HepG2 (cell line): Measurements from ENCODE around the gene DMXL2. TPM values are rescaled to one million over a fixed set of nuclear protein-coding genes. Genes with fewer than 3 reads are reported as not detected.

Source experiments
- ATAC-seq: fragments of 200-7000 bp; cut with Tn5 transposase; 3 replicates; pipeline ENCODE4 v1.9.1; 2020; ENCODE audit warnings: mild to moderate bottlenecking, moderate library complexity
- BruUV-seq: library from RNA; stranded (reverse); fragments of 400-500 nt; replicated peaks from 2 replicates; lab custom pipeline; 2021; lab: Mats Ljungman, UMichigan
- CTCF ChIA-PET: fragments of 300-600 bp; formaldehyde crosslinking; extraction: SDS; loops from one replicate; lab custom pipeline; 2021; ENCODE audit warnings: low total read pairs, inconsistent platforms, low intra/inter-chr PET ratio; lab: Yijun Ruan, JAX
- POLR2A ChIA-PET: fragments of 350-600 bp; sonication (Branson Sonifier 250); formaldehyde crosslinking; loops from one replicate; lab custom pipeline; 2020; ENCODE audit warnings: antibody characterized with exemption, inconsistent platforms; lab: Yijun Ruan, JAX
- DNase-seq: peaks from one replicate; pipeline ENCODE4 v3.0.0-alpha.2; 2015; ENCODE audit warnings: low spot score
- FAIRE-seq: peaks from 3 replicates; lab custom pipeline; 2011; peaks lifted over from hg19 to GRCh38; lab: Jason Lieb, UNC
- H2AFZ ChIP-seq: one replicate; pipeline ENCODE4 v1.6.1; 2011; ENCODE audit warnings: low read length, inconsistent platforms
- H3K27ac ChIP-seq: fragments of 300-600 bp; 3 replicates; pipeline ENCODE4 v1.8.0; 2011; ENCODE audit warnings: mixed run types, mild to moderate bottlenecking, mixed read lengths, low read length, inconsistent platforms; ENCODE audit not compliant: insufficient read depth; ENCODE audit errors: extremely low read length
- H3K27me3 ChIP-seq, 2 experiments: fragments of 200-600 bp in 1 of 2; 2 replicates in 1 of 2; 3 replicates in 1 of 2; pipeline versions ENCODE4 v1.6.0 to v1.8.0; 2011; ENCODE audit warnings: low read length in 2 of 2, mild to moderate bottlenecking in 2 of 2, moderate library complexity in 2 of 2, inconsistent platforms in 1 of 2; ENCODE audit not compliant: insufficient read depth in 2 of 2, control insufficient read depth in 1 of 2
- H3K36me3 ChIP-seq, 2 experiments: fragments of 200-600 bp in 1 of 2; replicated peaks in 1 of 2; 2 replicates in 1 of 2; 3 replicates in 1 of 2; pipeline versions ENCODE4 v1.5.1 to v1.8.0; 2011; ENCODE audit warnings: low read length in 2 of 2, inconsistent platforms in 1 of 2; ENCODE audit not compliant: insufficient read depth in 2 of 2, control insufficient read depth in 1 of 2
- H3K4me1 ChIP-seq: 2 replicates; pipeline ENCODE4 v1.5.1; 2012; ENCODE audit warnings: low read length, inconsistent platforms; ENCODE audit not compliant: insufficient read depth
- H3K4me2 ChIP-seq: 2 replicates; pipeline ENCODE4 v1.6.0; 2011; ENCODE audit warnings: low read depth, low read length, inconsistent platforms
- H3K4me3 ChIP-seq, 3 experiments: fragments of 200-600 bp in 1 of 3; sonication (generic), shearing (Covaris generic) in 1 of 3; replicated peaks in 1 of 3; 2 replicates each; pipeline ENCODE4 v1.5.1; 2011 to 2016; ENCODE audit warnings: low read length in 3 of 3, inconsistent platforms in 2 of 3, low read depth in 2 of 3, mild to moderate bottlenecking in 2 of 3, control low read depth in 1 of 3, mixed read lengths in 1 of 3; ENCODE audit not compliant: insufficient read depth in 1 of 3
- H3K79me2 ChIP-seq: one replicate; pipeline ENCODE4 v1.6.1; 2011; ENCODE audit warnings: low read length, inconsistent platforms; ENCODE audit not compliant: insufficient read depth
- H3K9ac ChIP-seq: 2 replicates; pipeline ENCODE4 v1.6.0; 2011; ENCODE audit warnings: mild to moderate bottlenecking, low read depth, low read length, inconsistent platforms; ENCODE audit not compliant: insufficient read depth
- H3K9me3 ChIP-seq: 2 replicates; pipeline ENCODE4 v1.5.1; 2012; ENCODE audit warnings: mild to moderate bottlenecking, low read length
- H4K20me1 ChIP-seq: 2 replicates; pipeline ENCODE4 v1.6.0; 2011; ENCODE audit warnings: inconsistent platforms, mild to moderate bottlenecking, low read length, moderate library complexity; ENCODE audit not compliant: insufficient read depth
- FOSL2 ChIP-seq: sonication (generic); formaldehyde crosslinking; IDR thresholded peaks from 2 replicates; pipeline ENCODE4 v1.4.0; 2020; ENCODE audit warnings: missing genetic modification reagents
- HNF1A ChIP-seq, 2 experiments: sonication (generic) in 1 of 2; formaldehyde crosslinking in 1 of 2; IDR thresholded peaks; 2 replicates each; pipeline versions ENCODE4 v1.4.0 to v1.6.1; 2016 to 2020; ENCODE audit warnings: borderline replicate concordance in 1 of 2, low read depth in 1 of 2, mild to moderate bottlenecking in 1 of 2, missing genetic modification reagents in 1 of 2
- LCORL ChIP-seq, 2 experiments: fragments of 450-650 bp in 1 of 2; sonication (generic) in 1 of 2; formaldehyde crosslinking in 1 of 2; IDR thresholded peaks; 2 replicates each; pipeline versions ENCODE4 v1.5.0 to v1.6.1; 2017 to 2020; ENCODE audit warnings: antibody characterized with exemption in 1 of 2, missing genetic modification reagents in 1 of 2
- NFIC ChIP-seq: IDR thresholded peaks from 2 replicates; pipeline ENCODE4 v1.6.1; 2012; ENCODE audit warnings: mild to moderate bottlenecking, low read length, inconsistent platforms
- NRL ChIP-seq: sonication (generic); formaldehyde crosslinking; IDR thresholded peaks from 2 replicates; pipeline ENCODE4 v1.5.0; 2020; ENCODE audit warnings: missing genetic modification reagents, mild to moderate bottlenecking, moderate library complexity, borderline replicate concordance
- SAP130 ChIP-seq: IDR thresholded peaks from 2 replicates; pipeline ENCODE4 v1.6.1; 2016; ENCODE audit warnings: low read depth
- SRF ChIP-seq: IDR thresholded peaks from 2 replicates; pipeline ENCODE4 v1.6.1; 2011; ENCODE audit warnings: mild to moderate bottlenecking, low read depth, low read length, moderate library complexity
- ZBTB43 ChIP-seq: sonication (generic); formaldehyde crosslinking; conservative IDR thresholded peaks from 2 replicates; pipeline ENCODE4 v1.4.0; 2020; ENCODE audit warnings: missing genetic modification reagents
- ZKSCAN8 ChIP-seq: IDR thresholded peaks from 2 replicates; pipeline ENCODE4 v1.6.1; 2016; ENCODE audit warnings: borderline replicate concordance, missing genetic modification reagents, missing compliant biosample characterization
- ZNF557 ChIP-seq: sonication (generic); formaldehyde crosslinking; IDR thresholded peaks from 2 replicates; pipeline ENCODE4 v1.4.0; 2020; ENCODE audit warnings: missing genetic modification reagents
- ZNF672 ChIP-seq: sonication (generic); formaldehyde crosslinking; IDR thresholded peaks from 2 replicates; pipeline ENCODE4 v1.8.1; 2022; ENCODE audit warnings: missing genetic modification reagents
- ZSCAN29 ChIP-seq: sonication (generic); formaldehyde crosslinking; conservative IDR thresholded peaks from 2 replicates; pipeline ENCODE4 v1.4.0; 2020; ENCODE audit warnings: mild to moderate bottlenecking, missing genetic modification reagents
- WGBS: methylation state at CpG from one replicate; pipeline ENCODE4 v1.1.6; 2017; ENCODE audit warnings: low lambda C conversion rate; 5-methylcytosine and 5-hydroxymethylcytosine counted together
- in situ Hi-C: cut with HindIII; loops from 2 replicates; pipeline ENCODE4 v1.10.0; 2017; ENCODE audit warnings: low pct_unique_long_range_greater_than_20kb; ENCODE audit not compliant: extremely low pct_ligation_motif_present
- intact Hi-C: fragments of 100-400 bp; cut with micrococcal nuclease; formaldehyde crosslinking; loops from one replicate; pipeline ENCODE4 v1.10.0; 2022; ENCODE audit not compliant: unreplicated experiment
- polyA plus RNA-seq, 8 experiments: library from polyadenylated mRNA; depleted of rRNA in 3 of 8; stranded (reverse) in 7 of 8; unstranded in 1 of 8; fragments of >200 nt; fragmentation: Illumina TruSeq in 4 of 8; extraction: Trizol in 4 of 8; gene quantifications; 2 replicates each; pipeline versions ENCODE4 v1.2.1 to v1.2.3, GENCODE V29; 2011 to 2016; ENCODE audit warnings: low read depth in 4 of 8, missing spikeins in 1 of 8, mixed read lengths in 1 of 8; ENCODE audit not compliant: insufficient read depth in 1 of 8
- total RNA-seq, 5 experiments: library from RNA; depleted of rRNA; stranded (reverse); fragments of >200 nt; fragmentation: Illumina TruSeq; extraction: Trizol; gene quantifications; 2 replicates each; pipeline ENCODE4 v1.2.3, GENCODE V29; 2016; ENCODE audit warnings: low read depth in 1 of 5

The DMXL2 gene
- total and polyA plus RNA-seq, 2 of the 13 experiments (the other 11 are each of a cell fraction or from before 2014, with no cell fraction given) = 11.6 to 15.3 TPM

- Histone ChIP-seq H3K79me2 (no peaks in the 10 kb centered on the region), H4K20me1 (no peaks in the 10 kb centered on the region), H3K4me2 (no peak overlapping the region)
- peak; percentile 11; the same call in 2 of the 3 replicates for ATAC-seq
- TF ChIP-seq SAP130 (CRISPR knock-in tag) (no peak), HNF1A (IDR thresholded peaks at IDR 0.05; ENCODE audit: low read depth) (no peak), HNF1A (CRISPR knock-in tag; IDR thresholded peaks at IDR 0.05; ENCODE audit: borderline replicate concordance) (no peak), FOSL2 (CRISPR knock-in tag) (no peak), SRF (no peak), NRL (CRISPR knock-in tag) (no peak), ZKSCAN8 (CRISPR knock-in tag) (no peak), ZBTB43 (CRISPR knock-in tag) (no peak), NFIC (no peak), ZNF672 (CRISPR knock-in tag) (no peak), LCORL (IDR thresholded peaks at IDR 0.05) (no peak), LCORL (CRISPR knock-in tag; IDR thresholded peaks at IDR 0.05) (no peak), ZNF557 (no peak), ZSCAN29 (CRISPR knock-in tag) (no peak)
- TF ChIP-seq, all 625 proteins: peak for 0
- Histone ChIP-seq H3K27me3 (peaks cover 0 to 29% of the 10 kb centered on the region in 2 experiments; a peak in 3 of 5 replicates), H3K36me3 (no peaks in the 10 kb centered on the region), H3K4me3 (no peak overlapping the region), H3K9ac (no peak overlapping the region), H3K9me3 (no peaks in the 10 kb centered on the region), H3K27ac (no peak overlapping the region), H2AFZ (no peak overlapping the region), H3K4me1 (peaks cover 16% of the 10 kb centered on the region)
- WGBS = 47% methylated on average over 7 of the region's 7 CpGs
- POLR2A ChIA-PET = no interaction called here
- in situ Hi-C loops = loop anchor here (5.0 kb wide), 1 partner anchor 239 kb away; no protein-coding TSS in a partner anchor
- intact Hi-C loops = no loop called here
- BruUV-seq = no TSS peak
- no peak for FAIRE-seq
- no peak for DNase-seq
- CTCF ChIA-PET = interaction anchor here (1.5 kb wide), 1 partner anchor 238 kb away, joined by 8 read pairs; no protein-coding TSS in a partner anchor
These were observed 221.4 kb downstream of the DMXL2 start for GRCh38 chr15:51401051-51401780.
